Testis (tissue), 2 donors: ENCODE results near the gene TNPO3.

Experiments used
- POLR2A ChIP-seq: fragments of 450-650 bp; IDR thresholded peaks from one replicate; pipeline ENCODE4 v1.6.1; 2017; ENCODE audit warnings: antibody characterized with exemption, mild to moderate bottlenecking, moderate library complexity
- TF ChIP-seq, protein P1 (sequence below), 3 experiments: fragments of 450-650 bp in 2 of 3; fragments of 200-600 bp in 1 of 3; sonication (generic) in 1 of 3; IDR thresholded peaks; one replicate each; pipeline ENCODE4 v1.5.1; 2016 to 2019; ENCODE audit warnings: antibody characterized with exemption in 3 of 3, mild to moderate bottlenecking in 2 of 3, moderate library complexity in 1 of 3

DNA sequence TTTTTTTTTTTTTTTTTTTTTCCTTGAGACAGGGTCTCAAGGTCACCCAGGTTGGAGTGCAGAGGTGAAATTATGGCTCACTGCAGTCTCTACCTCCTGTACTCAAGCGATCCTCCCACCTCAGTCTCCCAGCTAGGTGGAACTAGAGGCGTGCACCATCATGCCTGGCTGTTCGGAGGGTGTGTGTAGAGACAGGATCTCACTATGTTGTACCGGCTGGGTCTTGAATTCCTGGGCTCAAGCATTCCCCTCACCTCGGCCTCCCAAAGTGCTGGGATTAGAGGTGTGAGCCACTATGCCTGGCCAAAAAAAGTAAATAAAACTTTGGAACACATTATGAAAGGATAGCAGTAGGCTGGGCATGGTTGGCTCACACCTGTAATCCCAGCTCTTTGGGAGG is 39.6 kb upstream of the TNPO3 start:
- TF ChIP-seq, protein P1, sequence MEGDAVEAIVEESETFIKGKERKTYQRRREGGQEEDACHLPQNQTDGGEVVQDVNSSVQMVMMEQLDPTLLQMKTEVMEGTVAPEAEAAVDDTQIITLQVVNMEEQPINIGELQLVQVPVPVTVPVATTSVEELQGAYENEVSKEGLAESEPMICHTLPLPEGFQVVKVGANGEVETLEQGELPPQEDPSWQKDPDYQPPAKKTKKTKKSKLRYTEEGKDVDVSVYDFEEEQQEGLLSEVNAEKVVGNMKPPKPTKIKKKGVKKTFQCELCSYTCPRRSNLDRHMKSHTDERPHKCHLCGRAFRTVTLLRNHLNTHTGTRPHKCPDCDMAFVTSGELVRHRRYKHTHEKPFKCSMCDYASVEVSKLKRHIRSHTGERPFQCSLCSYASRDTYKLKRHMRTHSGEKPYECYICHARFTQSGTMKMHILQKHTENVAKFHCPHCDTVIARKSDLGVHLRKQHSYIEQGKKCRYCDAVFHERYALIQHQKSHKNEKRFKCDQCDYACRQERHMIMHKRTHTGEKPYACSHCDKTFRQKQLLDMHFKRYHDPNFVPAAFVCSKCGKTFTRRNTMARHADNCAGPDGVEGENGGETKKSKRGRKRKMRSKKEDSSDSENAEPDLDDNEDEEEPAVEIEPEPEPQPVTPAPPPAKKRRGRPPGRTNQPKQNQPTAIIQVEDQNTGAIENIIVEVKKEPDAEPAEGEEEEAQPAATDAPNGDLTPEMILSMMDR (IDR thresholded peaks at IDR 0.05), result no peak
- TF ChIP-seq POLR2A, result no peak
